ENCODE data around the gene GTF2F2. TPM values are rescaled to one million over a fixed set of nuclear protein-coding genes. Genes with fewer than 3 reads are reported as not detected.

The GTF2F2 gene
- total RNA-seq, 3 donors from 2014 or later (not counting 1 experiment from before 2014, with no cell fraction given): 13.6 to 16.4 (median 15.7) TPM

DNA sequence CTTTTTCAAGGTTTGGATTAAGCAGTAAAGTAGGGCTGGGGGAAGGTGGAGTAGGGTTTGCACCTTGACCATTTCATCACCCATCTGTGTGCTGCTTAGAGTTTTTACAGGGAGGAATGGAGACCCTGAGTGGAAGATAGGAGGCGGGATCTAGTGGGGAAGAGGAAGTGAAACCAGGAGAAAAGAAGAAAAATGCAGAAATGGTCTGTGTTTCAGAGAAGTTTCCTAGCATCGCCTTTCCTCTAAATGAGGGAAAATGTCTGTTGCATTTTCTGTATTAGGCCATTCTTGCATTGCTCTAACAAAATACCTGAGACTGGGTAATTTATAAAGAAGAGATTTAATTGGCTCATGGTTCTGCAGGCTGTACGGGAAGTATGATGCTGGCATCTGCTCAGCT is 156.6 kb downstream of the GTF2F2 start:
- Mint-ChIP-seq H3K4me1 (peaks cover 0 to 7% of the 10 kb centered on the region in 2 donors), H3K4me3 (no peak overlapping the region), H3K36me3 (no peaks in the 10 kb centered on the region), H3K27me3 (ENCODE audit: low read depth in 2 of 2) (no peaks in the 10 kb centered on the region), H3K9me3 (peaks cover 0 to 4% of the 10 kb centered on the region in 2 donors), H3K27ac (no peak overlapping the region)
- Histone ChIP-seq H3K9me3 (ENCODE audit: control insufficient read depth, insufficient read depth, low read length) (no peaks in the 10 kb centered on the region), H3K27me3 (ENCODE audit: control insufficient read depth, insufficient read depth, low read length) (no peaks in the 10 kb centered on the region), H3K4me1 (ENCODE audit: control insufficient read depth, insufficient read depth, low read length) (no peaks in the 10 kb centered on the region), H3K36me3 (ENCODE audit: control insufficient read depth, insufficient read depth, low read length) (peaks cover 2% of the 10 kb centered on the region), H3K27ac (ENCODE audit: low read length) (no peak overlapping the region), H3K4me3 (ENCODE audit: low read length) (no peak overlapping the region)
- WGBS (ENCODE audit: insufficient coverage): 79% methylated on average over 3 of the region's 3 CpGs
- intact Hi-C loops (cut with micrococcal nuclease): no loop called here
- TF ChIP-seq, protein P1, sequence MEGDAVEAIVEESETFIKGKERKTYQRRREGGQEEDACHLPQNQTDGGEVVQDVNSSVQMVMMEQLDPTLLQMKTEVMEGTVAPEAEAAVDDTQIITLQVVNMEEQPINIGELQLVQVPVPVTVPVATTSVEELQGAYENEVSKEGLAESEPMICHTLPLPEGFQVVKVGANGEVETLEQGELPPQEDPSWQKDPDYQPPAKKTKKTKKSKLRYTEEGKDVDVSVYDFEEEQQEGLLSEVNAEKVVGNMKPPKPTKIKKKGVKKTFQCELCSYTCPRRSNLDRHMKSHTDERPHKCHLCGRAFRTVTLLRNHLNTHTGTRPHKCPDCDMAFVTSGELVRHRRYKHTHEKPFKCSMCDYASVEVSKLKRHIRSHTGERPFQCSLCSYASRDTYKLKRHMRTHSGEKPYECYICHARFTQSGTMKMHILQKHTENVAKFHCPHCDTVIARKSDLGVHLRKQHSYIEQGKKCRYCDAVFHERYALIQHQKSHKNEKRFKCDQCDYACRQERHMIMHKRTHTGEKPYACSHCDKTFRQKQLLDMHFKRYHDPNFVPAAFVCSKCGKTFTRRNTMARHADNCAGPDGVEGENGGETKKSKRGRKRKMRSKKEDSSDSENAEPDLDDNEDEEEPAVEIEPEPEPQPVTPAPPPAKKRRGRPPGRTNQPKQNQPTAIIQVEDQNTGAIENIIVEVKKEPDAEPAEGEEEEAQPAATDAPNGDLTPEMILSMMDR (IDR thresholded peaks at IDR 0.05): no peak
- no peak for ATAC-seq
- no peak for DNase-seq

DNA sequence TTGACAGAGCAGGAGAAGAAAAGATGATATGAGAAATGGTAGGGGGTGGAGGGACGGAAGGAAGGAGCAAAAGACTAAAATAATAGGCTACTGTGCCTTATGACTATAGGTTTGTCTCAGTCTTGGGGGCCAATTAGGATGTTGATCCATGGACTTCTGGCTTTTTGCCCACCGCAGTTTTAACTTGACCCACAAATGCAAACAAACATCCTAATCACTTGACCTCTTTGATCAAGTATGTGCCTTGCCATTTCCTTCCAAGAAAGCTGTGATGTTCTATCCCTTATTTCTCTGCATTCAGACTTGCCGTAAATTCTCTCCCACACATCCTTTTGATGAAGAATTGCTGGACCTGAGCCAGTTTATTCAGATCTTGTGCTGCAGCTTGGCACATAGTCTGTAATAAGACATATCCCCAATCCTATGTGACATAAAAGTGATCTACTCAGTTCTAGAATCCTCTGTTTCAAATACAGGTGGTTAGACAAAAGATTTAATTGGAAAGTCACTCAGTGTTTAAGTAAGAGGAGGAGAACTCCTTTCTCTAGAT is 157.9 kb downstream of the GTF2F2 start:
- no peaks in the 10 kb centered on the region for H3K36me3 Mint-ChIP-seq
- H3K9me3 Mint-ChIP-seq: peaks cover 0 to 4% of the 10 kb centered on the region in 2 donors
- H3K4me1 Mint-ChIP-seq: peaks cover 0 to 7% of the 10 kb centered on the region in 2 donors
- TF ChIP-seq, protein P1 (IDR thresholded peaks at IDR 0.05): no peak
- no peak for ATAC-seq
- H3K4me3 Mint-ChIP-seq: no peak overlapping the region
- Histone ChIP-seq H3K27me3 (ENCODE audit: control insufficient read depth, insufficient read depth, low read length) (no peaks in the 10 kb centered on the region), H3K27ac (ENCODE audit: low read length) (no peak overlapping the region), H3K9me3 (ENCODE audit: control insufficient read depth, insufficient read depth, low read length) (no peaks in the 10 kb centered on the region), H3K36me3 (ENCODE audit: control insufficient read depth, insufficient read depth, low read length) (peaks cover 2% of the 10 kb centered on the region), H3K4me1 (ENCODE audit: control insufficient read depth, insufficient read depth, low read length) (no peaks in the 10 kb centered on the region), H3K4me3 (ENCODE audit: low read length) (no peak overlapping the region)
- DNase-seq: no peak
- 95% methylated on average over 3 of the region's 3 CpGs for WGBS (ENCODE audit: insufficient coverage)
- intact Hi-C loops (cut with micrococcal nuclease): no loop called here
- H3K27me3 Mint-ChIP-seq (ENCODE audit: low read depth in 2 of 2): no peaks in the 10 kb centered on the region
- no peak overlapping the region for H3K27ac Mint-ChIP-seq

DNA sequence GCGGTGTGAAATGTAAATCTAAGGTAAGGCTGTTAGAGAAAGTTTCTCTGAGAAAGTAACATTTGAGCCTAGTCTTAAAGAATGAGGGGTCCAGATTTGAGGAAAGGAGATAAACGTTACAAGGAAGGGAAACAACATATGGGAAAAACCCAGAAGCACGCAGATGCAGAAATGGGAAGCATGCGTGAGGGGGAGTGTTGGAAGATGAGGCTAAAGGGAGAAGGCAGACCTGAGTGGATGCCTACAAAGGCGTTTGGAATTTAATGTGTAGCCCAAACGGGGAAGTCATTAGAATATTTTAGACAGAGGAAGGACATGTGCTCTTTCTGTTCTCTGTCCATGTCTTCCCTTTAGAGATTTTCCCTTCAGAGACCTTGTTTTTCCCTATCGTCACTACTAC is 159.7 kb downstream of the GTF2F2 start:
- no peak overlapping the region for H3K27ac Mint-ChIP-seq
- peaks cover 5% of the 10 kb centered on the region for H3K36me3 ChIP-seq (ENCODE audit: control insufficient read depth, insufficient read depth, low read length)
- ATAC-seq: no peak
- H3K9me3 ChIP-seq (ENCODE audit: control insufficient read depth, insufficient read depth, low read length): no peaks in the 10 kb centered on the region
- no peaks in the 10 kb centered on the region for H3K27me3 ChIP-seq (ENCODE audit: control insufficient read depth, insufficient read depth, low read length)
- no peak overlapping the region for H3K27ac ChIP-seq (ENCODE audit: low read length)
- intact Hi-C loops (cut with micrococcal nuclease): no loop called here
- H3K27me3 Mint-ChIP-seq (ENCODE audit: low read depth in 2 of 2): no peaks in the 10 kb centered on the region
- WGBS (ENCODE audit: insufficient coverage): 91% methylated on average over 6 of the region's 7 CpGs
- no peaks in the 10 kb centered on the region for H3K4me1 ChIP-seq (ENCODE audit: control insufficient read depth, insufficient read depth, low read length)
- TF ChIP-seq, protein P1 (IDR thresholded peaks at IDR 0.05): no peak
- no peak for DNase-seq
- H3K4me3 Mint-ChIP-seq: no peak overlapping the region
- H3K9me3 Mint-ChIP-seq: peaks cover 0 to 4% of the 10 kb centered on the region in 2 donors
- no peak overlapping the region for H3K4me3 ChIP-seq (ENCODE audit: low read length)
- peaks cover 0 to 7% of the 10 kb centered on the region in 2 donors for H3K4me1 Mint-ChIP-seq
- no peaks in the 10 kb centered on the region for H3K36me3 Mint-ChIP-seq
